ENCODE data around the gene CCDC57. TPM values are rescaled to one million over a fixed set of nuclear protein-coding genes. Genes with fewer than 3 reads are reported as not detected.
A peak's percentile ranks its signal among the peaks of the same experiment; 100 is the strongest.

CCDC57 gene
- total and polyA plus RNA-seq, 10 donors: 28.8 to 164 (median 51.9) TPM

DNA sequence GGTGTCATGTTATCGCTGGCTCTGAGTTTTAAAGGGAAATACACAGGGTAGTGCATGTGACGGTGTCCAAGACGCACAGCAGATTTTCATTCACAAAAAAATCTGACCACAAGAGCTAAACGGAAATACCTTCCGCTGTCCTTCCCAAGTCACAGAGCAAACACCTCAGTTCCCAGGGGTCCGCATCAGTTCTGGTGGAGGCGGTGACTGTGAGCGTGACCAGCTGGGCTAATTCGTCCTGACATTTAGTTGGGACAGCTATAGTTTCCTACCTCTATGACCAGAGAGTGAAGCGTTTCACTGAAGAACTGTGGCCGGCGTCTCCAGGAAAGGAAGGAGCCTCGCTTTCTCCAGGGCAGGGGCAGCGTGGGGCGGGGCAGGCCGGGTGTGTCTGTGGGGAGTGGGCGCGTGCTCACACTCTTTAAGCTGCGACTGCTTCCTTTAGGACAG is 104.1 kb downstream of the CCDC57 start:
- WGBS, 5 donors: 82 to 89% (median 87%) methylated on average over 19 of the region's 19 CpGs
- Histone ChIP-seq H3K4me3 (no peak overlapping the region), H3K36me3 (peaks cover 0 to 18% (median 0%) of the 10 kb centered on the region in 6 donors), H3K27ac (no peak overlapping the region), H3K4me1 (peaks cover 15 to 44% (median 29%) of the 10 kb centered on the region in 6 donors), H3K27me3 (replicated peaks in 1 of 7) (no peaks in the 10 kb centered on the region), H3K9me3 (no peaks in the 10 kb centered on the region)
- intact Hi-C loops (cut with DNase I; ENCODE audit: low total_unique reads): loop anchor here (10.0 kb wide), 1 partner anchor 64 kb away; no protein-coding TSS in a partner anchor
- DNase-seq: no peak
- no peak for TF ChIP-seq POLR2AphosphoS5 (IDR thresholded peaks at IDR 0.05)
- TF ChIP-seq POLR2A (IDR thresholded peaks at IDR 0.05): no peak
- TF ChIP-seq, protein P1, sequence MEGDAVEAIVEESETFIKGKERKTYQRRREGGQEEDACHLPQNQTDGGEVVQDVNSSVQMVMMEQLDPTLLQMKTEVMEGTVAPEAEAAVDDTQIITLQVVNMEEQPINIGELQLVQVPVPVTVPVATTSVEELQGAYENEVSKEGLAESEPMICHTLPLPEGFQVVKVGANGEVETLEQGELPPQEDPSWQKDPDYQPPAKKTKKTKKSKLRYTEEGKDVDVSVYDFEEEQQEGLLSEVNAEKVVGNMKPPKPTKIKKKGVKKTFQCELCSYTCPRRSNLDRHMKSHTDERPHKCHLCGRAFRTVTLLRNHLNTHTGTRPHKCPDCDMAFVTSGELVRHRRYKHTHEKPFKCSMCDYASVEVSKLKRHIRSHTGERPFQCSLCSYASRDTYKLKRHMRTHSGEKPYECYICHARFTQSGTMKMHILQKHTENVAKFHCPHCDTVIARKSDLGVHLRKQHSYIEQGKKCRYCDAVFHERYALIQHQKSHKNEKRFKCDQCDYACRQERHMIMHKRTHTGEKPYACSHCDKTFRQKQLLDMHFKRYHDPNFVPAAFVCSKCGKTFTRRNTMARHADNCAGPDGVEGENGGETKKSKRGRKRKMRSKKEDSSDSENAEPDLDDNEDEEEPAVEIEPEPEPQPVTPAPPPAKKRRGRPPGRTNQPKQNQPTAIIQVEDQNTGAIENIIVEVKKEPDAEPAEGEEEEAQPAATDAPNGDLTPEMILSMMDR (IDR thresholded peaks at IDR 0.05 in 8 of 11, conservative IDR thresholded peaks at IDR 0.05 in 3 of 11): no peak

DNA sequence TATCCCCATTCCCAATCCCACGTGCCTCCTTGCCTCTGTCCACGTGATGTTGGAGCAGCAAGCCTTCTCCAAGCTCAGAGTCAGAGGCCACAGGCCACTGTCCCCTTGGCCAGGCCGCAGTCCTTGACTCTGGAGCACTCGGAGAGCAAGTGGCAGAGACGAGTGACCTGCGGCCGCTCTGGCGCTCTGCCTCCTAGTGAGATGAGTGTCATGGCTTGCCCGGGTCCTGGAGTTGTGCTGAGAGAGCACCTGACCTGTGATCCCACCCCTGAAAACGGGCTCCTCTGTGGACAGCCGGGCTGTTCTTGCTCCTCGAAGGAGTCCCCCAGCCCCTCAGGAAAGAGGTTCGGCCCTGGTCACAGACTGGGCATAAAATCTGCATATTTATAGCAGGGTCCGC is 104.6 kb downstream of the CCDC57 start:
- H3K4me3 ChIP-seq: no peak overlapping the region
- TF ChIP-seq, protein P1 (IDR thresholded peaks at IDR 0.05 in 8 of 11, conservative IDR thresholded peaks at IDR 0.05 in 3 of 11): no peak
- TF ChIP-seq POLR2AphosphoS5 (IDR thresholded peaks at IDR 0.05) (peak in 1 of 3 donors; percentile 9), POLR2A (IDR thresholded peaks at IDR 0.05) (no peak)
- H3K36me3 ChIP-seq: peaks cover 0 to 14% (median 0%) of the 10 kb centered on the region in 6 donors
- 87 to 92% (median 90%) methylated on average over 14 of the region's 14 CpGs for WGBS, 5 donors
- H3K4me1 ChIP-seq: peaks cover 15 to 44% (median 29%) of the 10 kb centered on the region in 6 donors
- H3K9me3 ChIP-seq: no peaks in the 10 kb centered on the region
- intact Hi-C loops (cut with DNase I; ENCODE audit: low total_unique reads): loop anchor here (10.0 kb wide), 1 partner anchor 63 kb away; no protein-coding TSS in a partner anchor
- no peak overlapping the region for H3K27ac ChIP-seq
- DNase-seq: no peak
- H3K27me3 ChIP-seq (replicated peaks in 1 of 7): no peaks in the 10 kb centered on the region

DNA sequence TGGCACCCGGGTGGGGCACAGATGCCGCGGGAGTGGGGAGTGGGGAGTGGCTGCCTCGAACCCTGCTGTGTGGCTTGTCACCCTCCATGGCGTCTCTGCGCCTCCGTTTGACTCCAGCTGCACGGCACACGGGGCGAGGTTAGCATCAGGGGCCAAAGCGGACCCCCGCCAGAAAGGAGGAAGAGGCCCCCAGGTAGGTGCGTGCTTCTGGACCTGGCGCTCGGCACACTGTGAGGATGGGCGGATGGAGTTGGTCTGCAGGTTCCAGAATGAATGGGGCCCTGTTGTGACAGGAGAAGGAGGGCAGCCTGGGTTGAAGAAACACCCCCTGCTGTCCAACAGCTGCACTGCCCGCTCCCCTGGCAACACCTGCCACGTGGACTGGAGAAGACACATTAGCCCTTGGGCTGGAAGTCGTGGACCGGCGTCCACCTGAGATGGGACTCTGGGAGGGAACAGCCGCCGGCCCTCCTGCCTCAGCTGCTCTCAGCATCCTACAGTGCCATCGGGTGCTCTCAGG is 105.2 kb downstream of the CCDC57 start:
- peaks cover 15 to 44% (median 29%) of the 10 kb centered on the region in 6 donors for H3K4me1 ChIP-seq
- H3K9me3 ChIP-seq: no peaks in the 10 kb centered on the region
- peak; percentile 74 for DNase-seq
- WGBS, 5 donors: 84 to 90% (median 88%) methylated on average over 17 to 24 of the region's 24 CpGs
- H3K4me3 ChIP-seq: peak overlapping the region in 1 of 8 donors; percentile 40
- peak overlapping the region in 4 of 8 donors; percentile 81 to 90 (median 88) for H3K27ac ChIP-seq
- intact Hi-C loops (cut with DNase I; ENCODE audit: low total_unique reads): loop anchor here (10.0 kb wide), 1 partner anchor 63 kb away; no protein-coding TSS in a partner anchor
- H3K36me3 ChIP-seq: peaks cover 0 to 9% (median 0%) of the 10 kb centered on the region in 6 donors
- TF ChIP-seq, protein P1 (IDR thresholded peaks at IDR 0.05 in 8 of 11, conservative IDR thresholded peaks at IDR 0.05 in 3 of 11): peak in 3 of 11 experiments; percentile 16 to 46 (median 25)
- no peak for TF ChIP-seq POLR2AphosphoS5 (IDR thresholded peaks at IDR 0.05)
- no peaks in the 10 kb centered on the region for H3K27me3 ChIP-seq (replicated peaks in 1 of 7)

DNA sequence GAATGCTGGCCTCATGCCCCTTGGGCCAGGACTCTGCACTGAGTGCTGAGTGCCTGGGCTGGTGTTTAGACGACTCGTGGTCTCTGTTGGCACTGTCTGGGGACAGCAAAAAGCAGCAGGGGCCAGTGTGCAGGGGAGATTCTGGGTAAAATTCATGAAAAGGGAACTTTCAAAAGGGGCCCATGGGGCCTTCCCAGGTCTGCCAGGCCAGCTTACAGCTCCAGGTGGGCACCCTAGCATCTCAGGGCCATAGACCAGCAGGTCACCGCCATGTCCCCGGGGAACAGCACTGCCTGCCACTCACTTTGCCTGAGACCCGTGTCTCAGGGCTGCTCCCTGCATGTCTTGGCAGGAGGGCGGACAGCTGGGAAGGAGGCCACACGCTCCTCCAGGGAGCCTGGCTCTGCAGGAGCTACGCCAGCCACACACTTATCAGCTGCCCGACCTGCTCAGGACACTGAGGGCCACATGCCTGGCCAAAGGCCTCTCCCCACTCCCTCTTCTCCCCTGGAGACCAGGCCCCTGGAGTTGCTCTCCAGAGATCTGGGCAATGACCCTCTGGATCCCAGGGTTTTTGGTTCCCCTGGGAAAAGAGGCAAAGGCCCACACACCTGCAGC is 105.8 kb downstream of the CCDC57 start:
- Histone ChIP-seq H3K9me3 (no peaks in the 10 kb centered on the region), H3K27me3 (replicated peaks in 1 of 7) (no peaks in the 10 kb centered on the region), H3K4me3 (peak overlapping the region; percentile 2 to 68 (median 36)), H3K4me1 (peaks cover 15 to 45% (median 31%) of the 10 kb centered on the region in 6 donors), H3K27ac (peak overlapping the region; percentile 76 to 90 (median 83)), H3K36me3 (peaks cover 0 to 3% (median 0%) of the 10 kb centered on the region in 6 donors)
- intact Hi-C loops (cut with DNase I; ENCODE audit: low total_unique reads): loop anchor here (10.0 kb wide), 1 partner anchor 62 kb away; no protein-coding TSS in a partner anchor
- WGBS, 5 donors: 34 to 52% (median 48%) methylated on average over 5 to 9 of the region's 9 CpGs
- peak; percentile 77 for DNase-seq
- no peak for TF ChIP-seq POLR2A (IDR thresholded peaks at IDR 0.05)
- no peak for TF ChIP-seq POLR2AphosphoS5 (IDR thresholded peaks at IDR 0.05)
- TF ChIP-seq, protein P1 (IDR thresholded peaks at IDR 0.05 in 8 of 11, conservative IDR thresholded peaks at IDR 0.05 in 3 of 11): no peak
